ENCODE results near the gene ITFG1. TPM values are rescaled to one million over a fixed set of nuclear protein-coding genes. Genes with fewer than 3 reads are reported as not detected.
A peak's percentile ranks its signal among the peaks of the same experiment; 100 is the strongest.

Gene ITFG1
- total and polyA plus RNA-seq, 9 of the 15 experiments (the other 6 are each of a cell fraction or from before 2014, with no cell fraction given): 17.1 to 83.5 (median 35.8) TPM

DNA sequence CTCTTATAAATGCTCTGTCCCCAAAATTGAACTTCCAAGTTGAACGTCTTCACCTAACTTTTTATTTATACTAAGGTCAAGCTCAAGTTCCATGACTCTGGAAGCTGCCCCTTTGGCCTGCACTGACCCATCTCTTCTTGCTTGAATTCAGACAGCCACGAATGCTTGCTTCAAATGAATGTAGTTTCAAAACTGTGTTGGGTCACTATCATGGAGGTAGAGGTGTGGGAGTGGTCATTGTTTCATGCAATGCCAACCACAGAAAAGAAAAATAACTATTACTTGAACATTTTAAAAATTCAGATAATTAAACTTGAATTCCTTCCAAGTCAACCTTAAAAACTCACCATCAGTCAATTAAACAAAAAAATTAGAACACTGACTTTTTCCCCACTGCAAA is 2.5 kb downstream of the ITFG1 start:
- 3% methylated on average over 2 of the region's 2 CpGs for WGBS (ENCODE audit: insufficient coverage, low coverage, missing lambda C conversion rate)
- ATAC-seq (no peak), FAIRE-seq (peak; percentile 51)

GRCh38 chr16:47449788-47450187 is 11.1 kb downstream of the ITFG1 start:
- no peak for DNase-seq (ENCODE audit: extremely low read depth in 1 of 4, low spot score in 3 of 4)
- Histone ChIP-seq H3K4me1 (replicated peaks in 1 of 2; ENCODE audit: control insufficient read depth in 2 of 2, insufficient read depth in 2 of 2, low read length in 2 of 2) (peaks cover 0 to 9% of the 10 kb centered on the region in 2 experiments; a peak in 2 of 5 replicates), H4K20me1 (replicated peaks; ENCODE audit: control insufficient read depth, insufficient read depth, low read length) (no peaks in the 10 kb centered on the region), H3K27ac (ENCODE audit: extremely low read depth, low read depth, low read length) (no peak overlapping the region), H3K9ac (ENCODE audit: insufficient read depth in 1 of 2, low read depth in 2 of 2, low read length in 2 of 2) (no peak overlapping the region), H3K4me2 (ENCODE audit: insufficient read depth, low read length) (no peak overlapping the region), H3K79me2 (ENCODE audit: control insufficient read depth, insufficient read depth, low read length) (peaks cover 14% of the 10 kb centered on the region; the same call in 1 of the 3 replicates), H3K9me3 (replicated peaks; ENCODE audit: control insufficient read depth, insufficient read depth, low read depth, low read length) (no peaks in the 10 kb centered on the region), H3K36me3 (ENCODE audit: control insufficient read depth, insufficient read depth, low read length) (peaks cover 85% of the 10 kb centered on the region), H3K27me3 (ENCODE audit: control insufficient read depth in 2 of 2, insufficient read depth in 2 of 2, low read length in 2 of 2) (no peaks in the 10 kb centered on the region), H2AFZ (ENCODE audit: low read depth, low read length) (no peak overlapping the region), H3K4me3 (no peak overlapping the region), H3K9me1 (ENCODE audit: control insufficient read depth, insufficient read depth, low read length) (no peaks in the 10 kb centered on the region)
- no peak for ATAC-seq
- WGBS (ENCODE audit: insufficient coverage, low coverage, missing lambda C conversion rate): 97% methylated on average over 3 of the region's 3 CpGs
- ChIA-PET CTCF (ENCODE audit: low intra/inter-chr PET ratio) (no interaction called here), POLR2A (interaction anchor here (0.6 to 2.7 kb wide), 2 partner anchors 11 to 60 kb away, joined by 3 to 21 read pairs; partner anchors contain the start of genes ITFG1 and PHKB)
- no peak for FAIRE-seq
- intact Hi-C loops (cut with micrococcal nuclease) (no loop called here), in situ Hi-C loops (cut with MboI) (no loop called here)
- no TSS peak for BruUV-seq (replicated peaks)
- TF ChIP-seq NFRKB (IDR thresholded peaks at IDR 0.05; ENCODE audit: low read depth): no peak
- TF ChIP-seq ID3 (CRISPR knock-in tag; IDR thresholded peaks at IDR 0.05): no peak
- no peak for TF ChIP-seq ID3 (tag; IDR thresholded peaks at IDR 0.05)
- no peak for TF ChIP-seq ELF2 (CRISPR knock-in tag; IDR thresholded peaks at IDR 0.05)
- TF ChIP-seq LEF1 (IDR thresholded peaks at IDR 0.05): no peak
- TF ChIP-seq FOXA1 (IDR thresholded peaks at IDR 0.05; ENCODE audit: borderline replicate concordance): no peak
- TF ChIP-seq HDAC6 (IDR thresholded peaks at IDR 0.05; ENCODE audit: low read depth, low read length): no peak
- no peak for TF ChIP-seq ESRRB (CRISPR knock-in tag; IDR thresholded peaks at IDR 0.05; ENCODE audit: borderline replicate concordance)
- TF ChIP-seq BRD9 (IDR thresholded peaks at IDR 0.05; ENCODE audit: low read depth, partially characterized antibody): no peak
- TF ChIP-seq GMEB1 (CRISPR knock-in tag; IDR thresholded peaks at IDR 0.05): no peak
- TF ChIP-seq ZNF76 (CRISPR knock-in tag; IDR thresholded peaks at IDR 0.05; ENCODE audit: borderline replicate concordance): no peak
- no peak for TF ChIP-seq POLR2H (tag; IDR thresholded peaks at IDR 0.05; ENCODE audit: low read depth)
- TF ChIP-seq, protein P1, sequence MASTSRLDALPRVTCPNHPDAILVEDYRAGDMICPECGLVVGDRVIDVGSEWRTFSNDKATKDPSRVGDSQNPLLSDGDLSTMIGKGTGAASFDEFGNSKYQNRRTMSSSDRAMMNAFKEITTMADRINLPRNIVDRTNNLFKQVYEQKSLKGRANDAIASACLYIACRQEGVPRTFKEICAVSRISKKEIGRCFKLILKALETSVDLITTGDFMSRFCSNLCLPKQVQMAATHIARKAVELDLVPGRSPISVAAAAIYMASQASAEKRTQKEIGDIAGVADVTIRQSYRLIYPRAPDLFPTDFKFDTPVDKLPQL (IDR thresholded peaks at IDR 0.05; ENCODE audit: extremely low read depth, insufficient read length): no peak

More for the DNA sequence above, 2.5 kb downstream of the ITFG1 start:
- Histone ChIP-seq H3K9me1 (ENCODE audit: control insufficient read depth, insufficient read depth, low read length) (no peaks in the 10 kb centered on the region), H3K9ac (ENCODE audit: insufficient read depth in 1 of 2, low read depth in 2 of 2, low read length in 2 of 2) (peak overlapping the region in 1 of 2 experiments; percentile 14; a peak in 2 of 4 replicates), H3K4me1 (replicated peaks in 1 of 2; ENCODE audit: control insufficient read depth in 2 of 2, insufficient read depth in 2 of 2, low read length in 2 of 2) (peaks cover 0 to 14% of the 10 kb centered on the region in 2 experiments; a peak in 3 of 5 replicates), H4K20me1 (replicated peaks; ENCODE audit: control insufficient read depth, insufficient read depth, low read length) (no peaks in the 10 kb centered on the region), H3K27me3 (ENCODE audit: control insufficient read depth in 2 of 2, insufficient read depth in 2 of 2, low read length in 2 of 2) (no peaks in the 10 kb centered on the region), H2AFZ (ENCODE audit: low read depth, low read length) (0 out of 2 replicates have a peak overlapping the region, but pooled peaks have one; percentile 15), H3K4me2 (ENCODE audit: insufficient read depth, low read length) (peak overlapping the region; percentile 22), H3K79me2 (ENCODE audit: control insufficient read depth, insufficient read depth, low read length) (peaks cover 71% of the 10 kb centered on the region), H3K9me3 (replicated peaks; ENCODE audit: control insufficient read depth, insufficient read depth, low read depth, low read length) (no peaks in the 10 kb centered on the region), H3K27ac (ENCODE audit: extremely low read depth, low read depth, low read length) (peak overlapping the region; percentile 41; the same call in 2 of the 3 replicates), H3K4me3 (no peak overlapping the region), H3K36me3 (ENCODE audit: control insufficient read depth, insufficient read depth, low read length) (peaks cover 39% of the 10 kb centered on the region)
- BruUV-seq (replicated peaks): no TSS peak
- intact Hi-C loops (cut with micrococcal nuclease): no loop called here
- POLR2A ChIA-PET: interaction anchor here (0.7 to 1.0 kb wide), 2 partner anchors 30 to 121 kb away, joined by 3 to 4 read pairs; no protein-coding TSS in a partner anchor
- TF ChIP-seq ZNF584 (CRISPR knock-in tag; IDR thresholded peaks at IDR 0.05; ENCODE audit: low read depth) (peak; percentile 94), NR2F6 (CRISPR knock-in tag; IDR thresholded peaks at IDR 0.05) (no peak), ZNF57 (CRISPR knock-in tag; IDR thresholded peaks at IDR 0.05) (no peak)
- CTCF ChIA-PET (ENCODE audit: low intra/inter-chr PET ratio): interaction anchor here (0.7 kb wide), 1 partner anchor 190 kb away, joined by 3 read pairs; no protein-coding TSS in a partner anchor
- peak in 1 of 4 experiments; percentile 37 for DNase-seq (ENCODE audit: extremely low read depth in 1 of 4, low spot score in 3 of 4)
- in situ Hi-C loops (cut with MboI): no loop called here
